Mucosa of descending colon (tissue), 3 donors: ENCODE measurements around the gene ABLIM1. TPM values are rescaled to one million over a fixed set of nuclear protein-coding genes. Genes with fewer than 3 reads are reported as not detected.

ENCODE experiments used
- ATAC-seq: fragments of 200-7000 bp; cut with Tn5 transposase; one replicate; pipeline ENCODE4 v1.9.1; 2020; ENCODE audit warnings: mild to moderate bottlenecking, moderate library complexity
- DNase-seq, 3 donors: peaks; one replicate each; pipeline ENCODE4 v3.0.0-alpha.2; 2020
- H3K36me3 ChIP-seq: fragments of 200-600 bp; one replicate; pipeline ENCODE4 v1.8.0; 2021; ENCODE audit warnings: low read depth, mild to moderate bottlenecking
- H3K4me1 ChIP-seq: fragments of 200-600 bp; one replicate; pipeline ENCODE4 v1.8.0; 2021; ENCODE audit warnings: low read depth, mild to moderate bottlenecking
- H3K4me3 ChIP-seq: fragments of 200-600 bp; one replicate; pipeline ENCODE4 v1.8.0; 2021; ENCODE audit warnings: mild to moderate bottlenecking
- H3K9me3 ChIP-seq: fragments of 200-600 bp; one replicate; pipeline ENCODE4 v1.8.0; 2021; ENCODE audit warnings: mild to moderate bottlenecking
- intact Hi-C, 2 donors: fragments of 100-400 bp; cut with DNase I in 1 of 2; cut with micrococcal nuclease in 1 of 2; formaldehyde crosslinking; loops; one replicate each; pipeline versions ENCODE4 v1.11.0 to v1.11.1; 2022; cut with DNase I, micrococcal nuclease
- total RNA-seq, 3 donors: library from RNA; stranded (reverse); fragmentation: NEBNext Ultra II Directional in 2 of 3; extraction: Animal tissue kit (Norgen Biotek cat#: 25700) in 2 of 3; gene quantifications; one replicate each; pipeline versions ENCODE4 v1.2.1 to v1.2.4, GENCODE V29; 2021 to 2023
- TF ChIP-seq, protein P1 (sequence below): fragments of 200-600 bp; IDR thresholded peaks from one replicate; pipeline ENCODE4 v1.8.0; 2022; ENCODE audit warnings: antibody characterized with exemption, mild to moderate bottlenecking
- donor health status: DM: no; HTN: no; CAD: no; lungs with moderate emphysema.
- donor health status: DM: no; HTN: no; CAD: no.
- donor health status: DM: no; HTN: yes; CAD: no.

Gene ABLIM1
- total RNA-seq, 3 donors from 2014 or later, result 67.1 to 122 (median 103) TPM

- intact Hi-C loops, result no loop called here
- no peak for ATAC-seq
- H3K36me3 ChIP-seq, result no peaks in the 10 kb centered on the region
- H3K4me1 ChIP-seq, result peaks cover 24% of the 10 kb centered on the region
- no peaks in the 10 kb centered on the region for H3K9me3 ChIP-seq
- DNase-seq, result peak in 1 of 3 donors; percentile 52
- TF ChIP-seq, protein P1, sequence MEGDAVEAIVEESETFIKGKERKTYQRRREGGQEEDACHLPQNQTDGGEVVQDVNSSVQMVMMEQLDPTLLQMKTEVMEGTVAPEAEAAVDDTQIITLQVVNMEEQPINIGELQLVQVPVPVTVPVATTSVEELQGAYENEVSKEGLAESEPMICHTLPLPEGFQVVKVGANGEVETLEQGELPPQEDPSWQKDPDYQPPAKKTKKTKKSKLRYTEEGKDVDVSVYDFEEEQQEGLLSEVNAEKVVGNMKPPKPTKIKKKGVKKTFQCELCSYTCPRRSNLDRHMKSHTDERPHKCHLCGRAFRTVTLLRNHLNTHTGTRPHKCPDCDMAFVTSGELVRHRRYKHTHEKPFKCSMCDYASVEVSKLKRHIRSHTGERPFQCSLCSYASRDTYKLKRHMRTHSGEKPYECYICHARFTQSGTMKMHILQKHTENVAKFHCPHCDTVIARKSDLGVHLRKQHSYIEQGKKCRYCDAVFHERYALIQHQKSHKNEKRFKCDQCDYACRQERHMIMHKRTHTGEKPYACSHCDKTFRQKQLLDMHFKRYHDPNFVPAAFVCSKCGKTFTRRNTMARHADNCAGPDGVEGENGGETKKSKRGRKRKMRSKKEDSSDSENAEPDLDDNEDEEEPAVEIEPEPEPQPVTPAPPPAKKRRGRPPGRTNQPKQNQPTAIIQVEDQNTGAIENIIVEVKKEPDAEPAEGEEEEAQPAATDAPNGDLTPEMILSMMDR, result no peak
- H3K4me3 ChIP-seq, result no peak overlapping the region
These were observed 25.5 kb upstream of the ABLIM1 start for GRCh38 chr10:114683593-114683992.

DNA sequence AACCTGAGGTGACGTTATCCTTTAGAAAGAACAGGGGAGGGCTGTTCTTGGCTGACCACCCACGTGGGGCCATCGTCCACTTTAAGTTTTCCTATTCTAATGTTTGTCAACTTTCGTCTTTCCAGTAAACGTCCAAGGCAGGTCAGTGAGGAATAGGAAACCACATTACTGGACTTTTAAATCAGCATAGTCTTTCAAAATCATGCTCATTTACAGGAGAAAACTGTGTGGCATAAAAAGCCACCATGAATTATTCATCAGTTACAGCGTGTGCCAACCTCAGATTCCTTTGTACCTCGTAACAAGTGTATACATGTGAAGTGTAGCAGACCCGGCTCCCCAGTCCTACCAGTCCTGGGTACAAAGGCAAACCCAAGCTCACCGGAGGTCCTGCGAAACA is 25.1 kb upstream of the ABLIM1 start:
- no peak for DNase-seq
- intact Hi-C loops, result no loop called here
- no peak overlapping the region for H3K4me3 ChIP-seq

GRCh38 chr10:114682532-114682931 is 24.5 kb upstream of the ABLIM1 start:
- no peaks in the 10 kb centered on the region for H3K9me3 ChIP-seq
- TF ChIP-seq, protein P1, result no peak
- no peaks in the 10 kb centered on the region for H3K36me3 ChIP-seq
- ATAC-seq (no peak), DNase-seq (no peak)
- intact Hi-C loops, result no loop called here
- H3K4me3 ChIP-seq, result no peak overlapping the region
- peaks cover 24% of the 10 kb centered on the region for H3K4me1 ChIP-seq

More for the DNA sequence above, 25.1 kb upstream of the ABLIM1 start:
- H3K4me1 ChIP-seq, result peaks cover 24% of the 10 kb centered on the region
- TF ChIP-seq, protein P1, result no peak
- no peak for ATAC-seq
- H3K9me3 ChIP-seq, result no peaks in the 10 kb centered on the region
- H3K36me3 ChIP-seq, result no peaks in the 10 kb centered on the region

GRCh38 chr10:114682121-114682520 is 24.0 kb upstream of the ABLIM1 start:
- TF ChIP-seq, protein P1, result no peak
- H3K36me3 ChIP-seq, result no peaks in the 10 kb centered on the region
- H3K9me3 ChIP-seq, result no peaks in the 10 kb centered on the region
- peaks cover 24% of the 10 kb centered on the region for H3K4me1 ChIP-seq
- ATAC-seq, result no peak
- no peak overlapping the region for H3K4me3 ChIP-seq
- intact Hi-C loops, result no loop called here
- no peak for DNase-seq

DNA sequence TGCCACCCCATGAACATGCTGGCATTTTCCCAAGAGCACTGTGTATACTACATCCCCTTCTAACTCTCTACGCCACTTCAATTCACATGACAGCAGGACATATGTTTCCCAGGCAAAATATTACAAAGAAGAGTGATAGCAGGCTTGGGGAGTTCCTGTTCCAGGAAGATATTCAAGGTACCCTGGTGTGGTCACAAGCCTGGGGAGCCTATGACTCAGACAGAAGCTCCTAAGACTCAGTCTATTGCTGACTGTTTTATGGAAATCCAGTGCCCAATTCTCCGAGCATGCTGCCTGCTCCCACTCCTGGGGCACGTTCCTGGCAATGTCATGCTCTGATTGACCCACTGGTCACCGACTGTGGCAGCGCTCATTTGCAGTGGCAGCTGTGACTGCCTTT is 23.5 kb upstream of the ABLIM1 start:
- no peaks in the 10 kb centered on the region for H3K36me3 ChIP-seq
- H3K9me3 ChIP-seq, result no peaks in the 10 kb centered on the region
- H3K4me3 ChIP-seq, result no peak overlapping the region
- ATAC-seq (no peak), DNase-seq (no peak)
- TF ChIP-seq, protein P1, result no peak
- intact Hi-C loops, result no loop called here
- H3K4me1 ChIP-seq, result peaks cover 24% of the 10 kb centered on the region

GRCh38 chr10:114680543-114681117 is 22.6 kb upstream of the ABLIM1 start:
- DNase-seq, result no peak
- Histone ChIP-seq H3K4me1 (peaks cover 23% of the 10 kb centered on the region), H3K9me3 (no peaks in the 10 kb centered on the region), H3K4me3 (no peak overlapping the region), H3K36me3 (no peaks in the 10 kb centered on the region)
- intact Hi-C loops, result no loop called here
- ATAC-seq, result no peak
- TF ChIP-seq, protein P1, result no peak
